IMR-90 (cell line): ENCODE data around the gene GGCT. TPM values are rescaled to one million over a fixed set of nuclear protein-coding genes. Genes with fewer than 3 reads are reported as not detected.

Source experiments
- ATAC-seq: fragments of 200-7000 bp; cut with Tn5 transposase; 2 replicates; pipeline ENCODE4 v1.9.1; 2020; ENCODE audit warnings: low read depth, mild to moderate bottlenecking, moderate library complexity
- BruUV-seq: library from RNA; stranded (reverse); fragments of 400-500 nt; replicated peaks from 2 replicates; lab custom pipeline; 2021; lab: Mats Ljungman, UMichigan
- CTCF ChIA-PET: fragments of 300-600 bp; formaldehyde crosslinking; extraction: SDS; loops from one replicate; lab custom pipeline; 2021; ENCODE audit warnings: antibody characterized with exemption; lab: Yijun Ruan, JAX
- POLR2A ChIA-PET: fragments of 300-600 bp; sonication (Branson Sonifier 250); formaldehyde crosslinking; loops from one replicate; lab custom pipeline; 2022; ENCODE audit warnings: antibody characterized with exemption; ENCODE audit not compliant: unreplicated experiment; lab: Charles Lee
- DNase-seq: peaks from one replicate; pipeline ENCODE4 v3.0.0; 2013
- H2AFZ ChIP-seq: replicated peaks from 2 replicates; pipeline ENCODE3; 2013; ENCODE audit warnings: low read length, mild to moderate bottlenecking; ENCODE audit not compliant: poor library complexity
- H2AK5ac ChIP-seq: 2 replicates; pipeline ENCODE4 v1.6.1; 2013; ENCODE audit warnings: low read depth, low read length, inconsistent platforms
- H2AK9ac ChIP-seq: replicated peaks from 2 replicates; pipeline ENCODE3; 2013; ENCODE audit warnings: mild to moderate bottlenecking, low read depth, low read length, moderate library complexity; ENCODE audit not compliant: poor library complexity
- H2BK120ac ChIP-seq: 2 replicates; pipeline ENCODE4 v1.6.1; 2013; ENCODE audit warnings: low read depth, low read length, inconsistent platforms
- H2BK15ac ChIP-seq: 3 replicates; pipeline ENCODE4 v1.6.1; 2013; ENCODE audit warnings: low read depth, low read length, inconsistent platforms
- H2BK20ac ChIP-seq: 2 replicates; pipeline ENCODE4 v1.6.1; 2013; ENCODE audit warnings: low read depth, mild to moderate bottlenecking, inconsistent platforms, low read length, moderate library complexity
- H2BK5ac ChIP-seq: 2 replicates; pipeline ENCODE4 v1.6.1; 2013; ENCODE audit warnings: mild to moderate bottlenecking, low read depth, low read length, inconsistent platforms; ENCODE audit not compliant: poor library complexity, severe bottlenecking
- H3K14ac ChIP-seq: replicated peaks from 2 replicates; pipeline ENCODE4 v1.6.1; 2013; ENCODE audit warnings: low read depth, low read length, inconsistent platforms
- H3K18ac ChIP-seq: 2 replicates; pipeline ENCODE4 v1.6.1; 2013; ENCODE audit warnings: low read depth, low read length, control low read depth
- H3K23ac ChIP-seq: 2 replicates; pipeline ENCODE4 v1.6.1; 2013; ENCODE audit warnings: low read depth, low read length, inconsistent platforms
- H3K27ac ChIP-seq: 2 replicates; pipeline ENCODE4 v1.5.1; 2013; ENCODE audit warnings: mild to moderate bottlenecking, control low read depth, low read length; ENCODE audit not compliant: insufficient read depth
- H3K27me3 ChIP-seq: 2 replicates; pipeline ENCODE4 v1.6.1; 2013; ENCODE audit warnings: low read length; ENCODE audit not compliant: control insufficient read depth, insufficient read depth
- H3K36me3 ChIP-seq: 2 replicates; pipeline ENCODE4 v1.6.1; 2013; ENCODE audit warnings: low read length, mixed read lengths; ENCODE audit not compliant: control insufficient read depth, insufficient read depth
- H3K4ac ChIP-seq: 2 replicates; pipeline ENCODE4 v1.6.1; 2013; ENCODE audit warnings: low read depth, low read length, inconsistent platforms
- H3K4me1 ChIP-seq: 2 replicates; pipeline ENCODE4 v1.6.1; 2013; ENCODE audit warnings: low read length, mixed read lengths; ENCODE audit not compliant: control insufficient read depth, insufficient read depth
- H3K4me2 ChIP-seq: 2 replicates; pipeline ENCODE4 v1.6.1; 2013; ENCODE audit warnings: low read depth, mild to moderate bottlenecking, control low read depth, low read length, moderate library complexity
- H3K4me3 ChIP-seq: 2 replicates; pipeline ENCODE4 v1.5.1; 2013; ENCODE audit warnings: low read depth, mild to moderate bottlenecking, control low read depth, low read length, moderate library complexity; ENCODE audit not compliant: insufficient read depth
- H3K56ac ChIP-seq: 2 replicates; pipeline ENCODE4 v1.6.1; 2013; ENCODE audit warnings: low read length, inconsistent platforms; ENCODE audit not compliant: insufficient read depth; ENCODE audit errors: extremely low read depth
- H3K79me1 ChIP-seq, 2 experiments: 2 replicates each; pipeline ENCODE4 v1.6.1; 2013; ENCODE audit warnings: low read length in 2 of 2, inconsistent platforms in 1 of 2, low read depth in 1 of 2
- H3K9ac ChIP-seq: 2 replicates; pipeline ENCODE4 v1.6.1; 2013; ENCODE audit warnings: low read depth, low read length, control low read depth
- H3K9me1 ChIP-seq: 2 replicates; pipeline ENCODE4 v1.6.1; 2013; ENCODE audit warnings: low read length, inconsistent platforms; ENCODE audit not compliant: insufficient read depth
- H3K9me3 ChIP-seq: 2 replicates; pipeline ENCODE4 v1.6.1; 2013; ENCODE audit warnings: low read length; ENCODE audit not compliant: control insufficient read depth, insufficient read depth
- H4K20me1 ChIP-seq: 2 replicates; pipeline ENCODE4 v1.6.1; 2013; ENCODE audit warnings: low read length, inconsistent platforms; ENCODE audit not compliant: insufficient read depth
- H4K5ac ChIP-seq: 2 replicates; pipeline ENCODE4 v1.6.1; 2013; ENCODE audit warnings: mild to moderate bottlenecking, low read depth, low read length, control low read depth
- H4K8ac ChIP-seq, 2 experiments: 2 replicates each; pipeline ENCODE4 v1.6.1; 2013; ENCODE audit warnings: low read depth in 2 of 2, low read length in 2 of 2, control low read depth in 1 of 2, inconsistent platforms in 1 of 2
- H4K91ac ChIP-seq: 2 replicates; pipeline ENCODE4 v1.6.1; 2013; ENCODE audit warnings: low read depth, low read length, inconsistent platforms; ENCODE audit not compliant: insufficient read depth
- BHLHE40 ChIP-seq: fragments of 150-350 bp; IDR thresholded peaks from 2 replicates; pipeline ENCODE4 v1.6.1; 2016; ENCODE audit warnings: mild to moderate bottlenecking, low read depth, low read length
- CEBPB ChIP-seq: IDR thresholded peaks from 2 replicates; pipeline ENCODE4 v1.6.1; 2012; ENCODE audit warnings: low read depth, low read length, improper control_type of control experiment
- CHD1 ChIP-seq: IDR thresholded peaks from 2 replicates; pipeline ENCODE4 v1.6.1; 2012; ENCODE audit warnings: low read depth, low read length, improper control_type of control experiment
- FOS ChIP-seq: fragments of 150-350 bp; IDR thresholded peaks from 2 replicates; pipeline ENCODE4 v1.6.1; 2016; ENCODE audit warnings: low read depth, low read length
- MAFK ChIP-seq: IDR thresholded peaks from 2 replicates; pipeline ENCODE4 v1.6.1; 2012; ENCODE audit warnings: low read depth, low read length, improper control_type of control experiment
- MAZ ChIP-seq: IDR thresholded peaks from 2 replicates; pipeline ENCODE4 v1.6.1; 2012; ENCODE audit warnings: low read depth, mild to moderate bottlenecking, low read length, improper control_type of control experiment, moderate library complexity, borderline replicate concordance
- MXI1 ChIP-seq: IDR thresholded peaks from 2 replicates; pipeline ENCODE4 v1.6.1; 2012; ENCODE audit warnings: low read depth, mild to moderate bottlenecking, low read length, moderate library complexity, borderline replicate concordance
- NFE2L2 ChIP-seq: fragments of 150-350 bp; IDR thresholded peaks from 2 replicates; pipeline ENCODE4 v1.6.1; 2016; ENCODE audit warnings: low read depth, mild to moderate bottlenecking, low read length
- POLR2A ChIP-seq: IDR thresholded peaks from 2 replicates; pipeline ENCODE4 v1.6.1; 2012; ENCODE audit warnings: mild to moderate bottlenecking, low read depth, low read length
- RAD21 ChIP-seq: IDR thresholded peaks from 2 replicates; pipeline ENCODE4 v1.6.1; 2012; ENCODE audit warnings: low read length, improper control_type of control experiment
- RCOR1 ChIP-seq: IDR thresholded peaks from 2 replicates; pipeline ENCODE4 v1.6.1; 2012; ENCODE audit warnings: mild to moderate bottlenecking, low read length, improper control_type of control experiment; ENCODE audit not compliant: insufficient replicate concordance
- RFX5 ChIP-seq: IDR thresholded peaks from 2 replicates; pipeline ENCODE4 v1.8.0; 2012; ENCODE audit warnings: low read depth, mild to moderate bottlenecking, low read length, moderate library complexity
- SMC3 ChIP-seq: fragments of 150-350 bp; IDR thresholded peaks from 2 replicates; pipeline ENCODE4 v1.6.1; 2016; ENCODE audit warnings: low read depth, mild to moderate bottlenecking, antibody characterized with exemption, low read length, moderate library complexity
- WGBS, 2 experiments: methylation state at CpG; one replicate each; pipeline versions ENCODE4 v1.1.5 to v1.1.7; 2013; ENCODE audit warnings: missing lambda C conversion rate in 2 of 2; ENCODE audit not compliant: insufficient read length in 1 of 2; ENCODE audit errors: extremely low coverage in 2 of 2; 5-methylcytosine and 5-hydroxymethylcytosine counted together
- dilution Hi-C: fragments of 300-500 bp; cut with HindIII; formaldehyde crosslinking; loops from one replicate; pipeline ENCODE4 v1.14.3; 2018; ENCODE audit warnings: low sequenced_read_pairs; ENCODE audit not compliant: unreplicated experiment
- in situ Hi-C: fragments of 300-500 bp; cut with MboI; formaldehyde crosslinking; loops from 3 replicates; pipeline ENCODE4 v1.14.3; 2019; ENCODE audit warnings: low sequenced_read_pairs, inconsistent platforms, mixed read lengths
- intact Hi-C: fragments of 100-400 bp; cut with micrococcal nuclease; formaldehyde crosslinking; loops from 2 replicates; pipeline ENCODE4 v1.10.0; 2022
- polyA plus RNA-seq, 3 experiments: library from polyadenylated mRNA; depleted of rRNA; stranded (reverse); fragments of >200 nt; gene quantifications; 2 replicates each; pipeline ENCODE4 v1.2.3, GENCODE V29; 2012; ENCODE audit warnings: low replicate concordance in 1 of 3
- total RNA-seq: library from RNA; depleted of rRNA; stranded (reverse); fragments of >200 nt; gene quantifications from 2 replicates; pipeline ENCODE4 v1.2.3, GENCODE V29; 2012
- TF ChIP-seq, protein P1 (sequence below): fragments of 150-350 bp; IDR thresholded peaks from 2 replicates; pipeline ENCODE4 v1.6.1; 2017; ENCODE audit warnings: mild to moderate bottlenecking, antibody characterized with exemption, low read length, low read depth
- TF ChIP-seq, protein P2 (sequence below): fragments of 150-350 bp; IDR thresholded peaks from 2 replicates; pipeline ENCODE4 v1.6.1; 2016; ENCODE audit warnings: low read depth, mild to moderate bottlenecking, low read length, moderate library complexity, borderline replicate concordance
- TF ChIP-seq, protein P3 (sequence below): conservative IDR thresholded peaks from 2 replicates; pipeline ENCODE4 v1.5.1; 2012; ENCODE audit warnings: mild to moderate bottlenecking, low read depth, low read length, improper control_type of control experiment

The GGCT gene
- total and polyA plus RNA-seq, 2 of the 4 experiments (the other 2 are of a cell fraction) = 12.0 to 18.6 TPM

DNA sequence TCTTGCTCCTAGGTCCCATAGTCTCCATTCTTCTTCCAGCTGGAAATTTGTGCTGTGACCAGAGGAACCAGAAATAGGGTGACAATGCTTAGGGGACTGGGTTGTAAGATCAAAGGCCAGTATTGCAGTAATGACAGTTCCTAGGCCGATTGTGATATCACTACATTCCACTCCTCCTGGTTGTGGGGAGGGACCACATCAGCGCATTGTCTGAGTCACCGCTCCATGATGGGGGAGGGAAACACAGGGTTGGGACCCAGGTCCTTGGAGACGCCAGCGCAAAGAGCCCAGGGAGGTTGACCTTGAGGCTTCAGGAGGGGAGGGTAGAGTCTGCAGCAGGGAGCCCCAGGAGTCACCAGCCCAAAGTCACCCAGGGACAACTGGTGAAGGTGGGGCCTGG, 20.8 kb upstream of the GGCT start:
- dilution Hi-C loops (no loop called here), in situ Hi-C loops (no loop called here), intact Hi-C loops (no loop called here)
- H2AK5ac ChIP-seq = no peak overlapping the region
- no peak overlapping the region for H3K14ac ChIP-seq
- no peak overlapping the region for H3K23ac ChIP-seq
- H3K4me1 ChIP-seq = peaks cover 4% of the 10 kb centered on the region
- BruUV-seq = no TSS peak
- peaks cover 3% of the 10 kb centered on the region; the same call in 1 of the 2 replicates for H3K9me1 ChIP-seq
- H2BK5ac ChIP-seq = no peak overlapping the region
- H4K20me1 ChIP-seq = no peaks in the 10 kb centered on the region
- H2AFZ ChIP-seq = no peak overlapping the region
- H4K8ac ChIP-seq = no peak overlapping the region
- TF ChIP-seq CHD1 (no peak), SMC3 (no peak), MXI1 (no peak), BHLHE40 (no peak), RCOR1 (no peak), NFE2L2 (no peak), FOS (no peak), RAD21 (no peak), MAZ (no peak), RFX5 (no peak), CEBPB (no peak), POLR2A (no peak), MAFK (no peak)
- TF ChIP-seq, protein P1, sequence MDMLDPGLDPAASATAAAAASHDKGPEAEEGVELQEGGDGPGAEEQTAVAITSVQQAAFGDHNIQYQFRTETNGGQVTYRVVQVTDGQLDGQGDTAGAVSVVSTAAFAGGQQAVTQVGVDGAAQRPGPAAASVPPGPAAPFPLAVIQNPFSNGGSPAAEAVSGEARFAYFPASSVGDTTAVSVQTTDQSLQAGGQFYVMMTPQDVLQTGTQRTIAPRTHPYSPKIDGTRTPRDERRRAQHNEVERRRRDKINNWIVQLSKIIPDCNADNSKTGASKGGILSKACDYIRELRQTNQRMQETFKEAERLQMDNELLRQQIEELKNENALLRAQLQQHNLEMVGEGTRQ = no peak
- TF ChIP-seq, protein P2, sequence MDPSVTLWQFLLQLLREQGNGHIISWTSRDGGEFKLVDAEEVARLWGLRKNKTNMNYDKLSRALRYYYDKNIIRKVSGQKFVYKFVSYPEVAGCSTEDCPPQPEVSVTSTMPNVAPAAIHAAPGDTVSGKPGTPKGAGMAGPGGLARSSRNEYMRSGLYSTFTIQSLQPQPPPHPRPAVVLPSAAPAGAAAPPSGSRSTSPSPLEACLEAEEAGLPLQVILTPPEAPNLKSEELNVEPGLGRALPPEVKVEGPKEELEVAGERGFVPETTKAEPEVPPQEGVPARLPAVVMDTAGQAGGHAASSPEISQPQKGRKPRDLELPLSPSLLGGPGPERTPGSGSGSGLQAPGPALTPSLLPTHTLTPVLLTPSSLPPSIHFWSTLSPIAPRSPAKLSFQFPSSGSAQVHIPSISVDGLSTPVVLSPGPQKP = no peak
- TF ChIP-seq, protein P3, sequence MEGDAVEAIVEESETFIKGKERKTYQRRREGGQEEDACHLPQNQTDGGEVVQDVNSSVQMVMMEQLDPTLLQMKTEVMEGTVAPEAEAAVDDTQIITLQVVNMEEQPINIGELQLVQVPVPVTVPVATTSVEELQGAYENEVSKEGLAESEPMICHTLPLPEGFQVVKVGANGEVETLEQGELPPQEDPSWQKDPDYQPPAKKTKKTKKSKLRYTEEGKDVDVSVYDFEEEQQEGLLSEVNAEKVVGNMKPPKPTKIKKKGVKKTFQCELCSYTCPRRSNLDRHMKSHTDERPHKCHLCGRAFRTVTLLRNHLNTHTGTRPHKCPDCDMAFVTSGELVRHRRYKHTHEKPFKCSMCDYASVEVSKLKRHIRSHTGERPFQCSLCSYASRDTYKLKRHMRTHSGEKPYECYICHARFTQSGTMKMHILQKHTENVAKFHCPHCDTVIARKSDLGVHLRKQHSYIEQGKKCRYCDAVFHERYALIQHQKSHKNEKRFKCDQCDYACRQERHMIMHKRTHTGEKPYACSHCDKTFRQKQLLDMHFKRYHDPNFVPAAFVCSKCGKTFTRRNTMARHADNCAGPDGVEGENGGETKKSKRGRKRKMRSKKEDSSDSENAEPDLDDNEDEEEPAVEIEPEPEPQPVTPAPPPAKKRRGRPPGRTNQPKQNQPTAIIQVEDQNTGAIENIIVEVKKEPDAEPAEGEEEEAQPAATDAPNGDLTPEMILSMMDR = no peak
- WGBS, 2 experiments = no CpG with 5 or more reads among the region's 5 CpGs
- no peak overlapping the region for H3K4me3 ChIP-seq
- H4K91ac ChIP-seq = no peak overlapping the region
- H2AK9ac ChIP-seq = no peak overlapping the region
- H3K27ac ChIP-seq = no peak overlapping the region
- ChIA-PET CTCF (no interaction called here), POLR2A (no interaction called here)
- H3K27me3 ChIP-seq = no peaks in the 10 kb centered on the region
- H3K4me2 ChIP-seq = no peak overlapping the region
- no peak overlapping the region for H3K18ac ChIP-seq
- H3K9me3 ChIP-seq = no peaks in the 10 kb centered on the region
- no peaks in the 10 kb centered on the region for H3K36me3 ChIP-seq
- no peak for DNase-seq
- H2BK120ac ChIP-seq = no peak overlapping the region
- no peak overlapping the region for H2BK15ac ChIP-seq
- H3K56ac ChIP-seq = no peak overlapping the region
- H3K79me1 ChIP-seq = no peaks in the 10 kb centered on the region
- no peak overlapping the region for H3K9ac ChIP-seq
- no peak overlapping the region for H2BK20ac ChIP-seq
- H3K4ac ChIP-seq = no peak overlapping the region
- ATAC-seq = no peak
- H4K5ac ChIP-seq = no peak overlapping the region
